ENCODE results near the gene WTAP.

WTAP gene

DNA sequence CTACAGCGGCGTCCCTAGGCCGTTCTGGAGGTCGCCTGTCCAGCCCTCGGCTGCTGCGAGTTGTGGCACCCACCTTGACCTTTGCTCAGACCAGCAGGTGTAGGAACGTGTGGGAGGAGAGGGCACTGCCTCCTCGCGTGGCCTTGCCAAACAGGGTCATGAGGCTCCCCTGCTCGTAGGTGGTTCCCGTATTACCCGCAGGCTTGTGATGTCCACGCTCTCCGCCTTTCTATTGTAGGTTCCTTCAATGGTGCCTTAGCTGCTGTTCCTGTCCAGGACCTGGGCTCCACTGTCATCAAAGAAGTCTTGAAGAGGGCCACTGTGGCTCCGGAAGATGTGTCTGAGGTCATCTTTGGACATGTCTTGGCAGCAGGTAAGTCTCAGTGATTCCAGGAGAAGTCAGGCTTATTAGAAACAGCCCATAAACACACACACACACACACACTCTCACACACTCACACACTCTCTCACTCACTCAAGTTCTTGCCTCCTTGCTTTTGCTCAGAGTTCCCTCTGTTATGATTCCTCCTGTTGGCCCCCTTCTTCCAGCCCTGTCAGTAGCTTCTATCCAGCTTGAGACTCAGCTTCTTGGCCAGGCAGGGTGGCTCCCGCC is 35.5 kb downstream of the WTAP start:
- POLR2A ChIA-PET = no interaction called here
- H3K4me3 ChIP-seq (ENCODE audit: control insufficient read depth in 1 of 7, extremely low read depth in 1 of 7, insufficient read depth in 4 of 7, low read depth in 2 of 7, low read length in 6 of 7) = peak overlapping the region; percentile 83 to 92 (median 89)
- H3K9me3 ChIP-seq (ENCODE audit: control extremely low read depth in 1 of 5, control insufficient read depth in 4 of 5, insufficient read depth in 2 of 5, low read depth in 1 of 5, low read length in 4 of 5) = no peaks in the 10 kb centered on the region
- DNase-seq = peak in 2 of 3 donors; percentile 68 to 69
- H3K27me3 ChIP-seq (replicated peaks in 2 of 5; ENCODE audit: control insufficient read depth in 4 of 5, insufficient read depth in 5 of 5, low read length in 4 of 5) = no peaks in the 10 kb centered on the region
- peak overlapping the region; percentile 68 to 97 for H3K27ac ChIP-seq (ENCODE audit: insufficient read depth in 1 of 2, low read depth in 1 of 2, low read length in 2 of 2, poor library complexity in 1 of 2, severe bottlenecking in 2 of 2)
- 15% methylated on average over 16 of the region's 16 CpGs for WGBS (ENCODE audit: insufficient coverage)
- H3K4me1 ChIP-seq (ENCODE audit: control extremely low read depth in 1 of 4, control insufficient read depth in 4 of 4, insufficient read depth in 4 of 4, low read length in 3 of 4) = peaks cover 11 to 34% (median 23%) of the 10 kb centered on the region in 4 experiments
- CTCF ChIA-PET = interaction anchor here (1.4 to 2.9 kb wide), 4 partner anchors 31 to 74 kb away, joined by 3 to 10 read pairs (median 8); partner anchors contain the start of gene WTAP
- peaks cover 10 to 50% (median 24%) of the 10 kb centered on the region in 4 experiments for H3K36me3 ChIP-seq (ENCODE audit: control insufficient read depth in 4 of 4, insufficient read depth in 4 of 4, low read length in 3 of 4)

DNA sequence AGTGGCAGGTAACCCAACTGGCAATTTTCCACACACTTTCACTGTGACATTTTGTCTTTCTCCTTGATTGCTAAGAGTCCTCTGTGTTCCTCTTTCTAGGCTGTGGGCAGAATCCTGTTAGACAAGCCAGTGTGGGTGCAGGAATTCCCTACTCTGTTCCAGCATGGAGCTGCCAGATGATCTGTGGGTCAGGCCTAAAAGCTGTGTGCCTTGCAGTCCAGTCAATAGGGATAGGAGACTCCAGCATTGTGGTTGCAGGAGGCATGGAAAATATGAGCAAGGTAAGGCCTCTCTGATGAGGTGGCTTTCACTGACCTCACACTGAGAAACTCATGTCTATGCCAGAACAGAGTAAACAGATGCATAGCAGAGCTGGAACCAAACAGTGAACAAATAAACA is 39.6 kb downstream of the WTAP start:
- POLR2A ChIA-PET = no interaction called here
- CTCF ChIA-PET = interaction anchor here (1.3 to 1.4 kb wide), 2 partner anchors 21 to 35 kb away, joined by 3 to 6 read pairs; no protein-coding TSS in a partner anchor
- Histone ChIP-seq H3K27ac (ENCODE audit: insufficient read depth in 1 of 2, low read depth in 1 of 2, low read length in 2 of 2, poor library complexity in 1 of 2, severe bottlenecking in 2 of 2) (no peak overlapping the region), H3K4me3 (ENCODE audit: control insufficient read depth in 1 of 7, extremely low read depth in 1 of 7, insufficient read depth in 4 of 7, low read depth in 2 of 7, low read length in 6 of 7) (no peak overlapping the region), H3K4me1 (ENCODE audit: control extremely low read depth in 1 of 4, control insufficient read depth in 4 of 4, insufficient read depth in 4 of 4, low read length in 3 of 4) (peaks cover 2 to 21% (median 12%) of the 10 kb centered on the region in 4 experiments), H3K36me3 (ENCODE audit: control insufficient read depth in 4 of 4, insufficient read depth in 4 of 4, low read length in 3 of 4) (peaks cover 23 to 70% (median 42%) of the 10 kb centered on the region in 4 experiments), H3K9me3 (ENCODE audit: control extremely low read depth in 1 of 5, control insufficient read depth in 4 of 5, insufficient read depth in 2 of 5, low read depth in 1 of 5, low read length in 4 of 5) (peaks cover 0 to 4% (median 0%) of the 10 kb centered on the region in 5 experiments), H3K27me3 (replicated peaks in 2 of 5; ENCODE audit: control insufficient read depth in 4 of 5, insufficient read depth in 5 of 5, low read length in 4 of 5) (no peaks in the 10 kb centered on the region)
- no peak for DNase-seq

DNA sequence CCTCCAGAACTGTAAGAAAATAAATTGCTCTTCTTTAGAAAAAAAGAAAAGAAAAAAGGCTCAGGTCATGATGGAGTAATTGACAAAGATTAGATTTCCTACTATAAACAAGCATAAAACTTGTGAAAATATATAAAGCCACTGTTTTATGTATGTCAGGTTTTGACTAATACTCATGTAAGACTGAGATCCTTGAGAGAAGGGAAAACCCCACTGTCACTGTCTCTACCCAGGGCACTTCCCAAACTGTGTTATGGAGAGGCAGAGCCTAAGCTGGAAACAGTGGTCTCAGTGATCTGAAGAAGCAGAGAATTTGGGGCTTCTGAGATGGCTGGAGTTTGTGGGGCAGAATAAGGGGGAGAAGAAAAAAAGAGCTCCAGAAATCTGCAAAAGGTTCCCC is 42.2 kb downstream of the WTAP start:
- Histone ChIP-seq H3K4me1 (ENCODE audit: control extremely low read depth in 1 of 4, control insufficient read depth in 4 of 4, insufficient read depth in 4 of 4, low read length in 3 of 4) (peaks cover 0 to 5% (median 0%) of the 10 kb centered on the region in 4 experiments), H3K9me3 (ENCODE audit: control extremely low read depth in 1 of 5, control insufficient read depth in 4 of 5, insufficient read depth in 2 of 5, low read depth in 1 of 5, low read length in 4 of 5) (peaks cover 0 to 8% (median 0%) of the 10 kb centered on the region in 5 experiments), H3K27me3 (replicated peaks in 2 of 5; ENCODE audit: control insufficient read depth in 4 of 5, insufficient read depth in 5 of 5, low read length in 4 of 5) (no peaks in the 10 kb centered on the region), H3K27ac (ENCODE audit: insufficient read depth in 1 of 2, low read depth in 1 of 2, low read length in 2 of 2, poor library complexity in 1 of 2, severe bottlenecking in 2 of 2) (no peak overlapping the region), H3K4me3 (ENCODE audit: control insufficient read depth in 1 of 7, extremely low read depth in 1 of 7, insufficient read depth in 4 of 7, low read depth in 2 of 7, low read length in 6 of 7) (no peak overlapping the region), H3K36me3 (ENCODE audit: control insufficient read depth in 4 of 4, insufficient read depth in 4 of 4, low read length in 3 of 4) (peaks cover 25 to 82% (median 42%) of the 10 kb centered on the region in 4 experiments)
- no peak for DNase-seq
- POLR2A ChIA-PET = no interaction called here
- CTCF ChIA-PET = interaction anchor here (1.3 to 2.6 kb wide), 2 partner anchors 19 to 83 kb away, joined by 4 to 7 read pairs; no protein-coding TSS in a partner anchor

DNA sequence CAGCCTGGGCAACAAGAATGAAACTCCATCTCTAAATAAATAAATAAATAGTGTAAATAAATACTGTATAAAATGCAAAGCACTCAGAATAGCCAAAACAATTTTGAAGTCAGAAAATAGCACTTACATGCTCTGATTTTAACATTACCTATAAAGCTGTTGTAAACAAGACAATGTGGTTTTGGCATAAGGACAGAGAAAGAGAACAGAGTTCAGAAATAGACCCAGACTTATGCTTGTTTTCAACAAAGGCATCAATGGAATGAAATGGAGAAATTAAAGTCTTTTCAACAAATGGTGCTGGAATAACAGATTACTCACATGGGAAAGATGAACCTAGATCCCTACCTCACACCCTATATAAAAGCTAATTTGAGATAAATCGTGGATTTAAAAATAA is 44.9 kb downstream of the WTAP start:
- no peak for DNase-seq
- Histone ChIP-seq H3K9me3 (ENCODE audit: control extremely low read depth in 1 of 5, control insufficient read depth in 4 of 5, insufficient read depth in 2 of 5, low read depth in 1 of 5, low read length in 4 of 5) (peaks cover 0 to 8% (median 0%) of the 10 kb centered on the region in 5 experiments), H3K36me3 (ENCODE audit: control insufficient read depth in 4 of 4, insufficient read depth in 4 of 4, low read length in 3 of 4) (peaks cover 28 to 88% (median 46%) of the 10 kb centered on the region in 4 experiments), H3K27me3 (replicated peaks in 2 of 5; ENCODE audit: control insufficient read depth in 4 of 5, insufficient read depth in 5 of 5, low read length in 4 of 5) (no peaks in the 10 kb centered on the region), H3K4me3 (ENCODE audit: control insufficient read depth in 1 of 7, extremely low read depth in 1 of 7, insufficient read depth in 4 of 7, low read depth in 2 of 7, low read length in 6 of 7) (no peak overlapping the region), H3K27ac (ENCODE audit: insufficient read depth in 1 of 2, low read depth in 1 of 2, low read length in 2 of 2, poor library complexity in 1 of 2, severe bottlenecking in 2 of 2) (no peak overlapping the region), H3K4me1 (ENCODE audit: control extremely low read depth in 1 of 4, control insufficient read depth in 4 of 4, insufficient read depth in 4 of 4, low read length in 3 of 4) (no peaks in the 10 kb centered on the region)
- ChIA-PET POLR2A (no interaction called here), CTCF (interaction anchor here (1.1 to 2.9 kb wide), 3 partner anchors 10 to 82 kb away, joined by 3 to 9 read pairs (median 4); no protein-coding TSS in a partner anchor)
- no CpG with 5 or more reads among the region's 1 CpG for WGBS (ENCODE audit: insufficient coverage)

DNA sequence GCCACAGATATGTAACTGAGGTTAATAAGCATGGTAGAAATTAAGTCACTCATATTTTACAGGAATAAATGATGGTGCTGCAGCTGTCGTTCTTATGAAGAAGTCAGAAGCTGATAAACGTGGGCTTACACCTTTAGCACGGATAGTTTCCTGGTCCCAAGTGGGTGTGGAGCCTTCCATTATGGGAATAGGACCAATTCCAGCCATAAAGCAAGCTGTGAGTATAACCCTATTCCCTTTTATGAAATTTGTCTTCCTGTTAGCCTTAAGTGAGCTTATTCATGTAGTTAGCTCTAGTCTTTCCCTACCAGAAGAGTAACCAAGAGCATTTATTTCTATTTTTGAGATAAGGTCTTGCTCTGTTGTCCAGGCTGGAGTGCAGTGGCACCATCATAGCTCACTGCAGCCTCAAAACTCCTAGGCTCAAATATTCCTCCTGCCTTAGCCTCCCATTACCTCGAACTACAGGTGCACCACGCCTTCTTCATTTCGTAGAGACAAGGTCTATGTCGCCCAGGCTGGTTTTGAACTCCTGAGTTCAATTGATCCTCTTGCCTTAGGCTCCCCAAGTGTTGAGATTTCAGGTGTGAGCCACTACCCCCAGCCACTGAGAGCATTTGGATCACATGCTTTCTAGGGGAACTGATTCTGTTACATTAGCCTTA is 50.1 kb downstream of the WTAP start:
- H3K4me1 ChIP-seq (ENCODE audit: control extremely low read depth in 1 of 4, control insufficient read depth in 4 of 4, insufficient read depth in 4 of 4, low read length in 3 of 4) = no peaks in the 10 kb centered on the region
- H3K27ac ChIP-seq (ENCODE audit: insufficient read depth in 1 of 2, low read depth in 1 of 2, low read length in 2 of 2, poor library complexity in 1 of 2, severe bottlenecking in 2 of 2) = no peak overlapping the region
- no peak overlapping the region for H3K4me3 ChIP-seq (ENCODE audit: control insufficient read depth in 1 of 7, extremely low read depth in 1 of 7, insufficient read depth in 4 of 7, low read depth in 2 of 7, low read length in 6 of 7)
- WGBS (ENCODE audit: insufficient coverage) = 100% methylated on average over 4 of the region's 7 CpGs
- no peak for DNase-seq
- no peaks in the 10 kb centered on the region for H3K9me3 ChIP-seq (ENCODE audit: control extremely low read depth in 1 of 5, control insufficient read depth in 4 of 5, insufficient read depth in 2 of 5, low read depth in 1 of 5, low read length in 4 of 5)
- ChIA-PET CTCF (interaction anchor here (1.2 kb wide), 1 partner anchor 86 kb away, joined by 3 read pairs; no protein-coding TSS in a partner anchor), POLR2A (no interaction called here)
- H3K36me3 ChIP-seq (ENCODE audit: control insufficient read depth in 4 of 4, insufficient read depth in 4 of 4, low read length in 3 of 4) = peaks cover 29 to 94% (median 53%) of the 10 kb centered on the region in 4 experiments
- no peaks in the 10 kb centered on the region for H3K27me3 ChIP-seq (replicated peaks in 2 of 5; ENCODE audit: control insufficient read depth in 4 of 5, insufficient read depth in 5 of 5, low read length in 4 of 5)

DNA sequence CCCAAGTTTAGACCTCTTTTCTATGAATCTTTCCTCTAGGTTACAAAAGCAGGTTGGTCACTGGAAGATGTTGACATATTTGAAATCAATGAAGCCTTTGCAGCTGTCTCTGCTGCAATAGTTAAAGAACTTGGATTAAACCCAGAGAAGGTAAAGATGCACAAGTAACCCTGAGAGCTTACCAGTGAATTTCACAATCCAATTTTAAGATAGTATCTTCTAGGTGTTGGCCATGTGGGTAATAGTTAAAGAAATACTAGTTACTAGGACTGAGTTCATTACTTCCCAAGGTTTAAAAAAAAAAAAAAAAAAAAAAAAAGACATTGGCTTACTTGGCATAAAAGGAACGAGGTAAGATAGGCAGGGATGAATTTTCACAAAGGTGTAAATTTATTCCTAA is 50.8 kb downstream of the WTAP start:
- peaks cover 36 to 94% (median 59%) of the 10 kb centered on the region in 4 experiments for H3K36me3 ChIP-seq (ENCODE audit: control insufficient read depth in 4 of 4, insufficient read depth in 4 of 4, low read length in 3 of 4)
- CTCF ChIA-PET = interaction anchor here (1.2 kb wide), 1 partner anchor 87 kb away, joined by 3 read pairs; no protein-coding TSS in a partner anchor

DNA sequence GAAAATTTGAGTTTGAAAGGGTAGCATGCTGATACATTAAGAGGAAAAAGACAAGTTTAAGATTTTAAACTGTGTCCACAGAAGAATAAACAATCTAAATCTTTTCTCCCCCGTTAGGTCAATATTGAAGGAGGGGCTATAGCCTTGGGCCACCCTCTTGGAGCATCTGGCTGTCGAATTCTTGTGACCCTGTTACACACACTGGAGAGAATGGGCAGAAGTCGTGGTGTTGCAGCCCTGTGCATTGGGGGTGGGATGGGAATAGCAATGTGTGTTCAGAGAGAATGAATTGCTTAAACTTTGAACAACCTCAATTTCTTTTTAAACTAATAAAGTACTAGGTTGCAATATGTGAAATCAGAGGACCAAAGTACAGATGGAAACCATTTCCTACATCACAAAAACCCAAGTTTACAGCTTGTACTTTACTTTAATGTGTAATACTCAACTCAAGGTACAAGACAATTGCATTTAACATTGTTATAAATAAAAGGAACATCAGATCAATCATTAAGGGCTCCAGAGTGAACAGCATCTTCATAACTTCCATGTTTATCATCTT is 51.3 kb downstream of the WTAP start:
- Histone ChIP-seq H3K4me1 (ENCODE audit: control extremely low read depth in 1 of 4, control insufficient read depth in 4 of 4, insufficient read depth in 4 of 4, low read length in 3 of 4) (no peaks in the 10 kb centered on the region), H3K9me3 (ENCODE audit: control extremely low read depth in 1 of 5, control insufficient read depth in 4 of 5, insufficient read depth in 2 of 5, low read depth in 1 of 5, low read length in 4 of 5) (no peaks in the 10 kb centered on the region), H3K36me3 (ENCODE audit: control insufficient read depth in 4 of 4, insufficient read depth in 4 of 4, low read length in 3 of 4) (peaks cover 41 to 96% (median 61%) of the 10 kb centered on the region in 4 experiments), H3K27me3 (replicated peaks in 2 of 5; ENCODE audit: control insufficient read depth in 4 of 5, insufficient read depth in 5 of 5, low read length in 4 of 5) (no peaks in the 10 kb centered on the region), H3K27ac (ENCODE audit: insufficient read depth in 1 of 2, low read depth in 1 of 2, low read length in 2 of 2, poor library complexity in 1 of 2, severe bottlenecking in 2 of 2) (no peak overlapping the region), H3K4me3 (ENCODE audit: control insufficient read depth in 1 of 7, extremely low read depth in 1 of 7, insufficient read depth in 4 of 7, low read depth in 2 of 7, low read length in 6 of 7) (no peak overlapping the region)
- WGBS (ENCODE audit: insufficient coverage) = no CpG with 5 or more reads among the region's 3 CpGs
- POLR2A ChIA-PET = no interaction called here
- CTCF ChIA-PET = no interaction called here
- no peak for DNase-seq

More for the DNA sequence above, 50.8 kb downstream of the WTAP start:
- no peak for DNase-seq
- no peaks in the 10 kb centered on the region for H3K27me3 ChIP-seq (replicated peaks in 2 of 5; ENCODE audit: control insufficient read depth in 4 of 5, insufficient read depth in 5 of 5, low read length in 4 of 5)
- POLR2A ChIA-PET = no interaction called here
- no peaks in the 10 kb centered on the region for H3K9me3 ChIP-seq (ENCODE audit: control extremely low read depth in 1 of 5, control insufficient read depth in 4 of 5, insufficient read depth in 2 of 5, low read depth in 1 of 5, low read length in 4 of 5)
- H3K27ac ChIP-seq (ENCODE audit: insufficient read depth in 1 of 2, low read depth in 1 of 2, low read length in 2 of 2, poor library complexity in 1 of 2, severe bottlenecking in 2 of 2) = no peak overlapping the region
- WGBS (ENCODE audit: insufficient coverage) = no CpG with 5 or more reads among the region's 1 CpG
- no peaks in the 10 kb centered on the region for H3K4me1 ChIP-seq (ENCODE audit: control extremely low read depth in 1 of 4, control insufficient read depth in 4 of 4, insufficient read depth in 4 of 4, low read length in 3 of 4)
- no peak overlapping the region for H3K4me3 ChIP-seq (ENCODE audit: control insufficient read depth in 1 of 7, extremely low read depth in 1 of 7, insufficient read depth in 4 of 7, low read depth in 2 of 7, low read length in 6 of 7)

Data from common myeloid progenitor, CD34-positive (primary cell).